ENCODE results near the gene LEFTY1.
"Not testable (repeated sequence)": the region's sequence is repeated elsewhere in the genome, so short reads cannot be mapped to it uniquely, and the experiment has no call there.

LEFTY1 gene

DNA sequence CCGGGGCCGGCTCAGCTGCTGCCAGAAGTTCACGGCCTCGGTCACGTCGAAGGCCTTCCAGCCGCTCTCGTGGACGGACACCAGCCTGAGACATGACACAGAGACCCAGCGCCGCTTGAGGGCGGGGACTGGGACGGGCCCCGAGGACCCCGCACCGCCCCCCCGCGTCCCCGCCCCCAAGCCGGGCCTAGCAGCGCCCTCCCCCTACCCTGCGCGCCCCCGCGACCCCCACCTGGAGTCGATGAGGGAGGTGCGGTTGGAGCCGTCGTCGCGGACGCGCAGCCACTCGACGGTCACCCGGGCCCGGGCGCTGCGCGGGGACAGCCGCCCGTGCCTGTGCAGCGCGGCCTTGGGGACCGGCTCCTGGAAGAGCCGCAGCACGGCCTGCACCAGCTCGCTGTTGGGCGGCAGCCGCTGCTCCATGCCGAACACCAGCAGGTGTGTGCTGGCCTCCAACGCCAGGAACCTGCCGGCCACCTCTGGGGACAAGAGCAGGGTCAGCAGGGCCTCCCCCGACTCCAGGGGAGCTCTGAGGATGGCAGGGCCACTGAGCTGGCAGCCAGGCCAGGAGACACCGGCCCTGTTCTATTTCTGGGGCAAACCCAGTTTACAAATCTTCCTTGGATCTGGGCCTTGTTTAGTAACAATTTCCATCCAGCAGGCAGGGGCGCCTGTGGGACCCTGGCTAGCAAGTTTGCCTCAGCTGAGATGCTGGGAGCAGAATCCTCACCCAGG lies 1.2 kb downstream of the LEFTY1 start:
- DNase-seq, result not testable (repeated sequence)

- DNase-seq, result no peak
Observed at GRCh38 chr1:225887030-225887314, 2.0 kb downstream of the LEFTY1 start.

- DNase-seq, result no peak
Observed at GRCh38 chr1:225886159-225887029, 2.6 kb downstream of the LEFTY1 start.

GRCh38 chr1:225885336-225885735 lies 3.6 kb downstream of the LEFTY1 start:
- DNase-seq, result peak; percentile 62 to 86

GRCh38 chr1:225883616-225884265 lies 5.2 kb downstream of the LEFTY1 start:
- no peak for DNase-seq

DNA sequence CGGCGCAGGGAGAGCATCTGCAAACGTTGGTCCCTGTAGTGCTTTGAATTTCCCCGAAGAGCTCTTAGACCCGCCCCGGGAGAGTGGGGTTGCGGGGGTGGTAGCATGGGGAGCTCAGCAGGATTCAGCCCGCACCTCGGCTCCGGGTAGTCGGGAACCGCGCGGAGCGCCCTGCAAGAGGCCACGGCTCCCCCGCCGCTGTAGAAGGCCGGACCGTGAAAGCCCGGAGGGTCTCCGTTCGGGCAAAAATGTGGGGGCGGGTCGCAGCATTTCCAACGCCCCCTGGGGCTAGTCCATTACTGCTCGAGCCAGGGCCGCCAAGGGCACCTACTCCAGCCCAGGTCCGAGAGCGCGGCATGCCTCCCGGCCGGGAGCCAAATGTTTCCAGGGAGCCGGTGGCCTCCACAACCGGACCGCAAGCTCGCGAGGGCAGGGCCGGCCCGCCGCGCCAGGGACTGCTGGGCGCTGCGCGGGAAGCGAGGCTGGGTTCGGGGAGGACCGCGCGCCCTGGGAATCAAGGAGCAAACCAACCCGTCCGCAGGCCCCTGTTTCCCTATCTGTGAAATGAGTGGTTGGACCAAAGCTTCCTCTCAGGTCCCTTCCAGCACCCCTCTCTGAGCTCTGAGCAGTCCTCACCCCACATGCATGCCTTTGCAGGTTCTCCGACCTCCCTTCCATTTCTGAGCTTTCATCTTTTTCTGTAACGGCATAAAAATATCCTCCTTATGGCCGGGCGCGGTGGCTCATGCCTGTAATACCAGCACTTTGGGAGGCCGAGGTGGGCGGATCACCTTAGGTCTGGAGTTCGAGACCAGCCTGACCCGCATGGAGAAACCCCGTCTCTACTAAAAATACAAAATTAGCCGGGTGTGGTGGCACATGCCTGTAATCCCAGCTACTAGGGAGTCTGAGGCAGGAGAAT lies 6.0 kb downstream of the LEFTY1 start:
- DNase-seq, result peak; percentile 32 to 52

DNA sequence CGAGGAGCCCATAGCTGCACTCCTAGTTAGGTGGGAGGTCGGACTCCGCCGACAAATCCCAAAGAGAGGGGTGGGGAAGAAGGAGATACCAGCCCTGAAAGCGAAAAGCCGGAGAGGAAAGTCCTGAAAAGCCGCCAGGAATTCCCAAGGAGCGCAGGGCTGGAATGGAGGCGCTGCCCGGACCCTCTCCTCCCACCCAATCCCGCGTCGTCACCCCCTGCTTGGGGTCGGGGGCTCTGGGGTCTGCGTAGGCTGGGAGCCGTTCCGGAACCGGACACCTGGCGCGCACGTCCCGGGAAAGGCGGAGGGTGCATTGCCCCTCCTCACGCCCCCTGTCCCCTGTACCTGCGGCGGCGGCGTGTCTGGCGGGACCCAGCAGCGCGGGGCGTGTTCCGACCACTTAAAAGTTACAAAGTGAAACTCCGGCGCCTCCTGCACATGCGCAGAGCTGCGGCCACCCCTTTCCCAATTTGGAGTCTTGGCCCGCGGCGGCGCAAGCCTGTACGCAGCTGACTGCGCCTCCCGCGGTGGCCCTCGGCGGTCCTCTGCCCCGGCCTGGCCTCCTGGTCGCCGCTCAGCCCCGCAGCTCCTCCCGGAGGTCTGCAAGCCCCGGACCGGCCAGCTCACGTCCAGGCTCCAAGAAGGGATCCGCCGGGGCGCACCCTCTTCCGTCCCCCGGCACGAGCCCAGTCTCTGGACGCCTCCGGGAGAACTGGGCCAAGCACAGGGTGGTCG lies 6.8 kb downstream of the LEFTY1 start, which contains the start of gene TMEM63A:
TMEM63A (minus strand) TSS at position 422 of the 735 bp plus-strand sequence. CDS start 4,800 bp downstream, outside the sequence.
- DNase-seq, result peak; percentile 83 to 94

DNA sequence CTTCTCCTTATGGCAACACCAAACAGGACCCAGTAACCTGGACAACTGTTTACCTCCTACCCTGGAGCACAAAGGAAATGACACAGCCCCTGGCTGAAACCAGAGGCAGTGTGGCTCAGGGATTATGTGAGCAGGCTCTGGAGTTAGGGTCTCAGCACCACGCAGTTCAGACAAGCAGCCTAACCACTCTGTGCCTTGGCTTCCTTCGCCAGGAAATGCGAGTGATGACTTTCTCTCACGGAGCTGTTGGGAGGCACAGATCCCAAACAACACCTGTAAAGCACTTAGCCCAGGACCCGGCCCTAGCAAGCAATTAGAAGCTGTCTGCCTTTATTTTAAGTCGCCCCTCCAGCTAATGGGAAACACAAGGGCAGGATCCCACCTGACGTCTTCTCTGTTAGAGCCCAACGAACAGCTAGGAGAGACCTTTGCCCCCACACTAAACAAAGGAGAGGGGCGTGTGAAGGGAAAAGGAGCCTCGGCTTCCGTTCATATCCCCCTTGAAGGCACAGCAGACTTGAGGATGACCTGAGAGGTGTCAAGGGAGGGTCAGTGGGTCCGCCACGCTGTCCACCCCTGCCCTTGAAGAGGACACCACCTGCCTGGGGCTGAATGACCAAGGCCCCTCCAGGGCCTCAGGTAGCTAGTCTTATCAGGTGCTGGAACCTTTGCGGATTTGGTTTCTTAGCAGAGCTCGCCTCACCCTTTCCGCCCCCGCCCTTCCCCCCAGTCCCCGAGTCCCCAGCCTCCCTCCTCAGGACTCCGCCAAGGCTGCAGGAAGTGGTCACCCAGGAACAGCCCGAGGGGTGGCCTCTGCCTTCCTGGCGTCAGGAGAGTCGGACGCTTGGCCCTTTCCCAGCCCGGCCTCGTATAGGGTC lies 7.6 kb downstream of the LEFTY1 start:
- DNase-seq, result peak; percentile 37 to 50

GRCh38 chr1:225880636-225881035 lies 8.3 kb downstream of the LEFTY1 start:
- DNase-seq, result no peak

DNA sequence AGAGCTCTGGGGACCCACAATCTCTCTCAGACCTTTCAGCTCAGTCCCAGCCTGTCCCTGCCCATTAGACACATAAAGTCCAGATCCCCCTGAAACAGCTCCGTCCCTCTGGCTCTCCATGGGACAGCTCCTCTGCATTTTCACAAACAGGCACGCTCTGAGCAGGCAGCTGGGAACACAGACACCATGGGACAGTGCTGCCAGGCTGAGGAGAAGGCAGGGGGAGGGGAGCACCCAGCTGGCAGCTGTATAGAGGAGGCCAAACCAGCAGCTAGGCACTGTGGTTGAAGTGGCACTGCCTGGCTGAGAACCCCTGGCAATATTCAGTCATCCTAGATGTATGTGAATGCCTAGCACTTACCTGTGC lies 8.7 kb downstream of the LEFTY1 start:
- no peak for DNase-seq

DNA sequence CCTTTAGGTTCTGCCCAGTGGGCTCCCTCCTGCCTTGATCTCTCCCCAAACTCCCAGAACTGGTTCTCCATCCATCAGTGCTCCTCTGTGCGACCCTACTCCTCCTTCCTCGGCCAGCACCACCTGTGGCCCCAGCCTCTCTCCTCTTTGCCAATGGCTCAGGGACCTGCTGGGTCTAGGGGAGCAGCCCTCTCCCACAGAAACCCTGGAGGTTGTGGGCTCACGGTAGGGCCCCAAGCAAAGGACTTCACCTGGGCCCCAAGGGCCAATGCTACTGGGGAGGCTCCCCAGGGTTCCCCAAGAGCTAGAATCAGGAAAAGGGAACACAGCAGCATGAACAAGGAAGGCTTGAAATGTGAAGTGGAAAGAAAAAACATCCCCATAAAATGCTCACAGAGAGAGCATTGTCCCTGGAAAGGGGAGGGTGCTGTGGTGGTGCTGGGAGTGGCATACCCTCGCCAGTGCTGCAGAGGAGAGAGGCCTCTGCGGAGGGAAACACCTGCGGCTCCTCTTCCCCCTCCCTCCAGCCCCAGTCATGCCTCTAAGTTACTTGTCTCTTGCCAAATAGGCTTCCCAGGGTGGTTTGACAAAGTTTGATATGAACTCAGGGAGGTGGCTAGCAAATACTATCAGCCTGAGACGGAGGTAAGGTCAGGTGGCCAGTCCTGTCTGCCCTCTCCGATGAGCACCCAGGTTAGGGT lies 9.3 kb downstream of the LEFTY1 start:
- DNase-seq, result no peak

- DNase-seq, result no peak
Observed at GRCh38 chr1:225878282-225878681, 10.7 kb downstream of the LEFTY1 start.

DNA sequence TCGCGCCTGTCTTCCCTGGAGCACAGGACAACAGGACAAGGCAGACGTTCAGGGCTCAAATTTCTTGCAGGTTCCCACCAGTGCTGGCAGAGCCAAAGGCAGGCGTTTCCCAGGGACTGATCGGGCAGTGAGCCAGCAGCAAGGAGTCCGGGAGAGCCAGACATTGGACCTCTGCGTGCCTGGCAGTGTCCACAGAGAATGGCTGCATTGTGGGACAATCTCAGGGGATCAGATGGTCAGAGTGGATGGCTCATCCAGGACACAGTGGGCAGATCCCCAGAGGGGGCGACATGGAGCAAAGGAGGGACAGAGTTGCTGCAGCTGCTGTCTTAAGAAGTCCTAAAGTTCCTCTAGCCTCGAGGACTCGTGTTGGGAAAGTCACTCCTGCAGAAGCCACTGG lies 11.4 kb downstream of the LEFTY1 start:
- DNase-seq, result peak; percentile 61 to 63

DNA sequence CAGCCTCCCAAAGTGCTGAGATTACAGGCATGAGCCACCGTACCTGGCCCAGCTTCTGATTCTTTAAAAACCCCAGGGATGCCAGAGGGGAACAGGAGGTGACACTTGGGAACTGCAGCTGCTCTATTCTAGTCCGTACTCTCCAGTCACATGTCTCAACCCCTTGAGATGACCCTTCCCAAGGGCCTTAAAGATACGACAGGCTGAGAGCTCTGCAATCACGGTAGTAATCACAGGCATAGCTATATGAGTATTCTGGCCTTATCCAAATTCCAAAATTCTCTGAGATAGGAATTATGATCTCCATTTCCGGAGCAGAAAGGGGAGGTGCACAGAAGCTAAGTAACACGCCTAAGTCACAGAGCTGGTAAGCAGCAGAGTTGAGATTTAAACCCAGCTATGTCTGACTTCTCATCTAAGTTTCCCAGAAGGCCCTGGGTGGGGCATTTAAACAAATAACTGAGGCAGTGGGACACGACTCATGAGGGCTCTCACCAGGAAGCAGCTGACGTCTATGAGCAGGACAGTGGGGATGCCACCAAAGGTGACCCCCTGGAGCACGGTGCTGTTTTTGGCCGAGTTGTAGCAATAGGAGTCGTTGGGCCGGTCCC lies 11.9 kb downstream of the LEFTY1 start:
- DNase-seq, result no peak

DNA sequence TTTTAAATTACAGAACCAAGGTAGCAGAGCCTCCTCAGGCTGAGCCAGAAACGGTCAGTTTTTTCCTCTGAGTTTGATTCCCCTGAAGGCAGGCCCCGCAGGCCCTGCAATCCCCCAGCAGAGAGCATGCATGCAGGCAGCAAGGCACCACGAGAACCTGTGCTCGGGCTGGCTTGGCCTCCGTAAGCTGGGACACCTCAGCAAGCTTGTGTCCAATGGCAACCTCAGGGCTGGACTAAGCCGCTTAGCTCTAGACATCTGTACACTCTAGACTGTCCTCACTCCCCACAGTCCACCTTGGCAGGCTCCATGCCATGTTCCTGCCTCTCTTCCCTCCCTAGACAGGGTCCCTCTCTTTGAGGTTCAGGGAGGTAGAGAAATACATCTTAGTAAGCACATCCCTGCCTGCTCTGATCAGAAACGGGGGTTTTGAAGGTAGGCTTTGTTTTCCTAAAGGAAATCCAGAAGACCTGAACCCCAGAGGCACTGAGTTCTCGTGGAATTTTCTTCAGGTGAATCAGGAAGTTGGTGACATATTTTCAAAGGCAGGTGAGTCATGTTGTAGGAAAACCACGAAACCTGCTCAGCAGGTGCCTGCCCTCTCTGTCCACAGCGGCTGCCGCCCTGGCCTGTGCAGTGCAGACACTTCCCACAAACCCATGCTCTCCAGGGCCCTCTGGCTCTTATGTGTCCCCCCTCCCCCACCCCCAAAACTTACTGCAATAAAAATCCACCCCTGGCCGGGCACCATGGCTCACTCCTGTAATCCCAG lies 13.7 kb downstream of the LEFTY1 start:
- no peak for DNase-seq

GRCh38 chr1:225874431-225874830 lies 14.5 kb downstream of the LEFTY1 start:
- DNase-seq, result no peak

- DNase-seq, result no peak
Observed at GRCh38 chr1:225873281-225873850, 15.6 kb downstream of the LEFTY1 start.

GRCh38 chr1:225872075-225872430 lies 16.9 kb downstream of the LEFTY1 start:
- no peak for DNase-seq
